LoVo (cell line): ENCODE data around the gene MYOZ3.
A peak's percentile ranks its signal among the peaks of the same experiment; 100 is the strongest.

ENCODE experiments used
- DNase-seq: peaks from one replicate; pipeline ENCODE4 v3.0.0-alpha.2; 2016; ENCODE audit warnings: low spot score

The MYOZ3 gene

DNA sequence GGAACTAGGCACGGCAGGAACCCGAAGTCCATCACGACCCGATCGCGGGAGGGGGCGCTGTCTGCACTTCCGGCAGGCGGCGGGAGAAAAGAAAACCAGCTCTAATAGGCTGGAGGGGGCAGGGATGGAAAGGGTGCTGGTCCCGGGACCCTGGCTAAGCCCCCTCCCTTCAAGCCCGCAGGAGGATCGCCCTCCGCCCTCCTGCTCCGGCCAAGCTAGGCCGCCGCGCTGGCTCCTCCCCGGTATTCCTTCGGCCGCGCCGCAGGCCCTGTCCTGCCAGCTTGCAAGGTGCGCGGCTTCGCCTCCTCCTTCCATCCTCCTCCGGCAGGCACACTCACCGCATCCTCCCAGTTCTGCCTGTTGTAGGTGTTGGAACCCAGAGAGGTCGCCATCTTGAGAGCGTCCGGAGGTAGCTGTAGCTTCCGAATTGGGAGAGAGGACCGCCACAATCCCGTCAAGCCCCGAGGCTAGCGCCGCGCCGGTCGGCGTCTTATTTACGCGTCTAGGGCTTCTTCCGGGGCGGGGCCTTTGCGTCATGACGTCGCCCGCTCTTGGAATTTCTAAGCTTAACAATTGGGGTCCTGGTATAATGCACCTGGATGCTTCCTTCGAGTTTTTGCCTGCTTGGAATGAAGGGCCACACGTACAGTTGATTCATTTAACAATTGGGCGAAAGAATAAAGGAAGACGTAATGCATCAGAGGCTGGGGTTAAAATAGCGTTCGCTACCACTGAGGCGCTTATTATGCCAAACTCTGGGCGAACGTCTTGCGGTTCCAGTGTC lies 39.7 kb downstream of the MYOZ3 start, which contains the start of gene RBM22:
Gene RBM22 (minus strand): TSS at position 469 of the 784 bp plus-strand sequence. CDS start 77 bp downstream, at position 392.
- peak; percentile 96 for DNase-seq

DNA sequence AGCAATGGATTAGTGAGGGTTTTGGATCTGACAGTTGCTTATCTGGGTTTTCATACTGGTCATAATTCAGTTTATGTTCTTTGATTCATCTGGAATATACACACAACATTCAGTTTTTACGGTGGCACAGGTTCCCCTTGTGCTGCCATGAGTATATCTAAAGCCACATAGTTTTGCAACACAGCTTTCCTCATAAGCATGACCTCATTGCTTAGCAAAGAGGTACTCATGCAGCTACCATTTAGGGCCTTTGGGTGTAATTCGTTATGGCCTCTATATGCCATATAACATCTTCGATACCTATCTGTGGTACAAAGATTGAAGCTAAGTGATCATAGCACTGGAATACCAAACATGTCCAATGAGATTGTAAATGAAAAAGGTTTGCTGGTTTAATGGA lies 42.7 kb downstream of the MYOZ3 start:
- no peak for DNase-seq

DNA sequence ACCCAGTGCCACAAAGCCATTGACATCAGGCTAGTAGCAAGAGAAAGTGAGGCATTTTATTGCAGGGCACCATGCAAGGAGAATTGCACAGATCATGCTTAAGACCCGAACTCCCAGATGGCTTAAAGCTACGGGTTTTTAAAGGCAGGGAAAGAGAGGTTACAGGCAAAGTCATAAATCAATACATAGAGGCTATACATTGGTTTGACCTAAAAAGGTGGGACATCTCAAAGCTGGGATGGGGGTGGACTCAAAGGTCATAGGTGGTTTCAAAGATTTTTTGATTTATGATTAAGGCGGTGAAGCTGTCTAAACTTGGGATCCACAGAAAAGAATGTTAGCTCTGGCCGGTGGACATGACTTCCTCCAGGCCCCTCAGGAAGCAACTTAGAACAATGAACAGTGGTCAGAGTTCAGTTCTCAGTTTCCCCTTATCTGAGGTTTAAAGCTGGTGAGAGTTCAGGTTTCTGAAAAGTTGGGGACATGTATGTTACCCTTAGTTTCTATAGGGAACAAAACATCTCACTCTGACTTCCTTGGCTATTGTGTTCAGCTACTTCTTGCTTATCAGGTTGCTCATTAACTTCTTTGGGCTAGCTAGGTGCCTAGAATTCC lies 45.8 kb downstream of the MYOZ3 start:
- DNase-seq, result no peak

DNA sequence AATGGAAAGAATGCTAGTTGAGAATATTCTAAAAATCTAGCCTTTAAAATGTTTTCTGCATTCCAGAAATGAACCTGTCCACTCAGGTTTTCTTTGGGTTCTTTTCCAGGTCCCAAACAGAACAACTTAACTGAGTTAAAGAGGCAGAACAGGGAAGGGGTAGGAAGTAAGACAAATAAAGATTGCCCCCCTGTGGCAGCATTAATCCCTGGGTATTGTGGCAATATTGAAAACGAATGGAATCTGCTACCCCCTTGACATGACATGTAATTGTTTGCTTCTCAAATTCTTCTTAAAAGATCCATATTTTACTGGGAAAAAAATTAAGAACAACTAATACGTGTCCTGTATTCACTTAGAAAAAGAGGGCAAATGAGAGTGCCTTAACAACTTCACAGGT lies 49.1 kb downstream of the MYOZ3 start:
- DNase-seq, result no peak

DNA sequence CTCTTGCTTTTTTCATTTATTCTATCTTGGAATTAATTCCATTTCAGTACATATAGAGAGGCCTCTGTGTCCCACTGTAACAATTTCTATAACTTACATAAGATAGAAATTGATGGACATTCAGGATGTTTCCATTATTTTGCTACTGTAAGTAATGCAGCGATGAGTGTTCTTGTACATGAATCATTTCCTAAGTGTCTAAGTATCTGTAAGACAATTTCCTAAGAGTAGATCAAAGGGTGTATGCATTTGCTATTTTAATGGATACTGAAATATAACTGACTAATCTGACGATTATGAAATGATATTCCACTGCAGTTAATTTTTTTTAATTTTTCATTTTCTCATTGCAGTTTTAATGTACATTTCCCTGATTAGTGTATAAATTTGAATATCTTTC lies 62.8 kb downstream of the MYOZ3 start:
- no peak for DNase-seq
